ENCODE data around the gene YOD1. TPM values are rescaled to one million over a fixed set of nuclear protein-coding genes. Genes with fewer than 3 reads are reported as not detected.

Gene YOD1
- 9.1 and 10.8 TPM in 2 replicates for total RNA-seq

DNA sequence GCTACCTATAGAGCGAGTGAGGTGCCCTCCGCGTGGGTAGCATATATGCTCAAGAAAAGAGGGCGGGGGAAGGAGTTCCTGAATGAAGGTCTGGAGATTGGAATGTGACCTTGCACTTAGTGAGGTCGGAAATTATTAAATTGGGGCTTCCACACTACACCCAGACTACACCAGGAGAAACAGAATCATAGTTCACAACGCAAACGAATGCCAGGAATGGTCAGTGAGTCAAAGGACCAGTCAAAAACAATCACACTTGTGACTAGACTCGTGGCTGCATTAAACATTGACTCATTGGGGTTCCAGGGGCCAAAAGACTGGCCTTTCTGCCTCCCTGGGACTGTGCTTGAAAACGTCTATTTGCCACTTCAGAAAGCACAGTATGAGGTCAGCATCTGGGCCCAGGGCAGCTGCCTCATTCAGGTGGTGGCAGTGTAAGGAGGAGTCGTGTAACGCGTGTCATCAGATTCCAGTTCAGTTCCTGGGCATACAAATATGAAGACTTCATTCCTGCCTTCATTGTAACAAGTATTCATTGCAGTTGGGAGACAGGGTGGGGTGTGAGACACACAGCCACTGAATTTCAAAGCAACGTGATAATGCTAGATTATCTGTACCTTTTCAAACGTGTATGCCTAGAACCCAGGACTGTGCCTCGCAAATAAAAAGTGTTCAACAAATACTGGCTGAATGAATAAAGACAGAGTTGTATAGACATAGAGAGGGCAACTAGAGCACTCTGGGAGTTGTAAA, at the start of gene YOD1:
YOD1 (minus strand) TSS at position 18 of the 753 bp plus-strand sequence. CDS start 178 bp downstream, outside the sequence.
- DNase-seq (no peak), ATAC-seq (ENCODE audit: low read depth) (no peak)
- Mint-ChIP-seq H3K27me3 (no peaks in the 10 kb centered on the region), H3K4me3 (peak within 1 kb of the TSS; percentile 98), H3K27ac (peak within 1 kb of the TSS; percentile 92), H3K9me3 (no peaks in the 10 kb centered on the region), H3K36me3 (ENCODE audit: low read depth) (peaks cover 40% of the 10 kb centered on the region), H3K4me1 (peaks cover 68% of the 10 kb centered on the region)
- ChIA-PET CTCF (interaction anchor here (2.8 kb wide), 1 partner anchor 354 kb away, joined by 14 read pairs; no protein-coding TSS in a partner anchor), POLR2A (no interaction called here)
- intact Hi-C loops (cut with micrococcal nuclease): loop anchor here (5.0 kb wide), 2 partner anchors 129 to 439 kb away; partner anchors contain the start of genes EIF2D and FCMR
- no peak for TF ChIP-seq CTCF (IDR thresholded peaks at IDR 0.05)

GRCh38 chr1:207097871-207098324, 46.9 kb upstream of the YOD1 start:
- no peaks in the 10 kb centered on the region for H3K4me1 Mint-ChIP-seq
- ChIA-PET CTCF (interaction anchor here (1.1 kb wide), 1 partner anchor 14 kb away, joined by 3 read pairs; no protein-coding TSS in a partner anchor), POLR2A (no interaction called here)
- H3K9me3 Mint-ChIP-seq: no peaks in the 10 kb centered on the region
- H3K36me3 Mint-ChIP-seq (ENCODE audit: low read depth): no peaks in the 10 kb centered on the region
- TF ChIP-seq CTCF (IDR thresholded peaks at IDR 0.05): no peak
- ATAC-seq (ENCODE audit: low read depth) (peak; percentile 37), DNase-seq (no peak)
- no peak overlapping the region for H3K27ac Mint-ChIP-seq
- H3K4me3 Mint-ChIP-seq: no peak overlapping the region
- H3K27me3 Mint-ChIP-seq: peaks cover 9% of the 10 kb centered on the region
- intact Hi-C loops (cut with micrococcal nuclease): no loop called here

DNA sequence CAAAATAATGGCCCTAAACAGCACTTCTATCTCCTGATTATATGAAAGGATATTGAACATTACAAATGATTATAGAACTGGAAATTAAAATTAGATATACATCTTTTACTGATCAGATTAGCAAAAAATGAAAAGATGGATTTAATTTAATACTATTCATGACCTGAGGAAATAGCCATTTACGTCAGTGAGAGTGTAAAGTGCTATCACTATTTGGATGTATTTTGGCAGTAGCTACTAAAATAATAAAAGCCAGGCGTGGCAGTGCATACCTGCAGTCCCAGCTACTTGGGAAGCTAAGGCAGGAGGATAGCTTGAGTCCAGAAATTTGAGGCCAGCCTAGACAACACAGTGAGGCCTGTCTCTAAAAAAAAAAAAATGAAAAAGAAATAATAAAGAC, 42.9 kb upstream of the YOD1 start:
- ChIA-PET POLR2A (no interaction called here), CTCF (interaction anchor here (0.9 to 1.2 kb wide), 3 partner anchors 227 to 405 kb away, joined by 3 to 5 read pairs (median 4); partner anchors contain the start of gene CD55)
- Mint-ChIP-seq H3K9me3 (no peaks in the 10 kb centered on the region), H3K27me3 (no peaks in the 10 kb centered on the region), H3K4me3 (no peak overlapping the region), H3K27ac (no peak overlapping the region), H3K4me1 (peaks cover 4% of the 10 kb centered on the region), H3K36me3 (ENCODE audit: low read depth) (no peaks in the 10 kb centered on the region)
- ATAC-seq (ENCODE audit: low read depth) (no peak), DNase-seq (no peak)
- intact Hi-C loops (cut with micrococcal nuclease): no loop called here
- TF ChIP-seq CTCF (IDR thresholded peaks at IDR 0.05): no peak

DNA sequence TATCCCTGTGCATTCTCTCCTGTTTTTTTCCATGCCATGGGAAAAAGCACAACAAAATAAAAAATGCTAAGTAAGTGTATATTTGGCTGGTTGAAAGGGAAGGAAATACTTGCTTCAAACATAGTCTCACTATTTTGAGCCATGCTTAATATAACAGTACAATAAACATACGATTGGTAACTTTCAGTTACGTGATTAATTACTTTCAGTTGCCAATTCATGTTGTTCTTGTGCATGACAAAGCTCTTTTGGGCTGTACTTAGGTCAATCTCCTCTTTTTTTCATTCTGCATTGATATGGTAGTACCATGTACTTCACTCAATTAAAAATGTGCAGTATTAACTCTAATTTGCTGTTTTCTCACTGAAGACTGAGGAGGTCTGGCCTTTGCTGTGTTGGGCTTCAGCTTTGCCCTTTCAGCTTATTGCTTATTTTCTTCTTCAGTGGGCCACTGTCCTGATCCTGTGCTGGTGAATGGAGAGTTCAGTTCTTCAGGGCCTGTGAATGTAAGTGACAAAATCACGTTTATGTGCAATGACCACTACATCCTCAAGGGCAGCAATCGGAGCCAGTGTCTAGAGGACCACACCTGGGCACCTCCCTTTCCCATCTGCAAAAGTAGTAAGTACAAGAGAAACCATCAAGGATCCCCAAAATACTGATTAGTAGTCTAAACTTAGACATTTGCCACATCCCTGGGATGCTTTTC, 40.3 kb upstream of the YOD1 start:
- ChIA-PET CTCF (no interaction called here), POLR2A (no interaction called here)
- ATAC-seq (ENCODE audit: low read depth) (no peak), DNase-seq (no peak)
- Mint-ChIP-seq H3K9me3 (no peaks in the 10 kb centered on the region), H3K27me3 (no peaks in the 10 kb centered on the region), H3K27ac (no peak overlapping the region), H3K4me1 (peaks cover 4% of the 10 kb centered on the region), H3K36me3 (ENCODE audit: low read depth) (no peaks in the 10 kb centered on the region), H3K4me3 (no peak overlapping the region)
- TF ChIP-seq CTCF (IDR thresholded peaks at IDR 0.05): no peak
- intact Hi-C loops (cut with micrococcal nuclease): no loop called here
